Aorta (tissue), 5 donors: Measurements from ENCODE around the gene PROM2. TPM values are rescaled to one million over a fixed set of nuclear protein-coding genes. Genes with fewer than 3 reads are reported as not detected.

Experiments used
- ATAC-seq: fragments of 200-7000 bp; cut with Tn5 transposase; one replicate; pipeline ENCODE4 v1.9.1; 2022; ENCODE audit warnings: moderate library complexity; ENCODE audit not compliant: low FRiP score
- DNase-seq, 2 donors: peaks; one replicate each; pipeline ENCODE4 v3.0.0-alpha.2; 2020
- H3K27ac ChIP-seq, 2 donors: one replicate each; pipeline ENCODE4 v1.5.1; 2013; ENCODE audit warnings: low read length in 2 of 2, mild to moderate bottlenecking in 2 of 2, moderate library complexity in 2 of 2, control low read depth in 1 of 2, inconsistent platforms in 1 of 2, low read depth in 1 of 2
- H3K27me3 ChIP-seq, 2 donors: one replicate each; pipeline ENCODE4 v1.6.1; 2013; ENCODE audit warnings: control low read depth in 1 of 2, low read length in 1 of 2, mild to moderate bottlenecking in 1 of 2, moderate library complexity in 1 of 2; ENCODE audit not compliant: insufficient read depth in 2 of 2, control insufficient read depth in 1 of 2
- H3K36me3 ChIP-seq, 2 donors: one replicate each; pipeline ENCODE4 v1.6.1; 2013; ENCODE audit warnings: control low read depth in 1 of 2, low read length in 1 of 2, mild to moderate bottlenecking in 1 of 2; ENCODE audit not compliant: insufficient read depth in 2 of 2, control insufficient read depth in 1 of 2
- H3K4me1 ChIP-seq, 2 donors: one replicate each; pipeline ENCODE4 v1.6.1; 2013; ENCODE audit warnings: low read length in 2 of 2, control low read depth in 1 of 2, mild to moderate bottlenecking in 1 of 2, moderate library complexity in 1 of 2; ENCODE audit not compliant: insufficient read depth in 2 of 2, control insufficient read depth in 1 of 2
- H3K4me3 ChIP-seq, 2 donors: one replicate each; pipeline ENCODE4 v1.5.1; 2013; ENCODE audit warnings: low read length in 2 of 2, control low read depth in 1 of 2, mild to moderate bottlenecking in 1 of 2
- H3K9me3 ChIP-seq: one replicate; pipeline ENCODE4 v1.6.1; 2013; ENCODE audit warnings: mild to moderate bottlenecking, low read length; ENCODE audit not compliant: control insufficient read depth
- WGBS, 2 donors: extraction: QIAGEN DNeasy Blood & Tissue Kit; methylation state at CpG; one replicate each; pipeline ENCODE4 v1.1.7; 2013; 5-methylcytosine and 5-hydroxymethylcytosine counted together
- intact Hi-C, 2 donors: fragments of 100-400 bp; cut with DNase I; formaldehyde crosslinking; loops; one replicate each; pipeline versions ENCODE4 v1.14.2 to v1.15.0; 2022
- polyA plus RNA-seq, 2 donors: library from polyadenylated mRNA; stranded (reverse); fragments of 200-250 nt; gene quantifications; one replicate each; pipeline ENCODE4 v1.2.3, GENCODE V29; 2013
- total RNA-seq, 2 donors: library from RNA; stranded (reverse); fragmentation: NEBNext Ultra II Directional; extraction: Animal tissue kit (Norgen Biotek cat#: 25700); gene quantifications; one replicate each; pipeline ENCODE4 v1.2.1, GENCODE V29; 2021
- donor health status: healthy with polysubstance abuse.
- donor health status: Bipolar disorder and iron deficiency.
- donor health status: DM: no; HTN: no; CAD: no.
- donor health status: DM: no; HTN: no; CAD: no.
- donor health status: DM: yes; HTN: yes; CAD: no.

Gene PROM2
- total and polyA plus RNA-seq, 4 donors: 1.4 to 2.8 (median 1.4) TPM; not detected in 1

- 65 to 87% methylated on average over 1 of the region's 1 CpG for WGBS, 2 donors
- Histone ChIP-seq H3K27ac (no peak overlapping the region), H3K4me1 (no peaks in the 10 kb centered on the region), H3K9me3 (no peaks in the 10 kb centered on the region), H3K4me3 (no peak overlapping the region), H3K27me3 (no peaks in the 10 kb centered on the region), H3K36me3 (no peaks in the 10 kb centered on the region)
- peak in 1 of 2 donors; percentile 23 for DNase-seq
- intact Hi-C loops: no loop called here
- ATAC-seq: no peak
These were observed 1.5 kb upstream of the PROM2 start for GRCh38 chr2:95272781-95273180.

- intact Hi-C loops: no loop called here
- peak in 1 of 2 donors; percentile 67 for DNase-seq
- 86 to 88% methylated on average over 10 to 11 of the region's 11 CpGs for WGBS, 2 donors
These were observed 521 bp upstream of the PROM2 start for GRCh38 chr2:95273566-95274290.

GRCh38 chr2:95275151-95275515, 884 bp downstream of the PROM2 start:
- H3K9me3 ChIP-seq: no peaks in the 10 kb centered on the region
- no peak overlapping the region for H3K27ac ChIP-seq
- intact Hi-C loops: no loop called here
- H3K4me3 ChIP-seq: no peak overlapping the region
- no peaks in the 10 kb centered on the region for H3K4me1 ChIP-seq
- no peaks in the 10 kb centered on the region for H3K27me3 ChIP-seq
- ATAC-seq (no peak), DNase-seq (peak in 1 of 2 donors; percentile 34)
- WGBS, 2 donors: 93 to 95% methylated on average over 4 of the region's 4 CpGs
- no peaks in the 10 kb centered on the region for H3K36me3 ChIP-seq

More at GRCh38 chr2:95273566-95274290, 521 bp upstream of the PROM2 start:
- H3K4me3 ChIP-seq: no peak overlapping the region
- no peak for ATAC-seq
- H3K27me3 ChIP-seq: no peaks in the 10 kb centered on the region
- H3K4me1 ChIP-seq: no peaks in the 10 kb centered on the region
- H3K27ac ChIP-seq: no peak overlapping the region
- no peaks in the 10 kb centered on the region for H3K9me3 ChIP-seq
- no peaks in the 10 kb centered on the region for H3K36me3 ChIP-seq

- H3K27me3 ChIP-seq: no peaks in the 10 kb centered on the region
- intact Hi-C loops: no loop called here
- H3K9me3 ChIP-seq: no peaks in the 10 kb centered on the region
- DNase-seq (peak in 1 of 2 donors; percentile 69), ATAC-seq (no peak)
- 91 to 92% methylated on average over 26 to 28 of the region's 28 CpGs for WGBS, 2 donors
- H3K27ac ChIP-seq: no peak overlapping the region
- H3K36me3 ChIP-seq: no peaks in the 10 kb centered on the region
- H3K4me1 ChIP-seq: no peaks in the 10 kb centered on the region
- no peak overlapping the region for H3K4me3 ChIP-seq
These were observed 1.5 kb downstream of the PROM2 start for GRCh38 chr2:95275601-95276243.

GRCh38 chr2:95276244-95276887, 2.1 kb downstream of the PROM2 start:
- Histone ChIP-seq H3K27ac (no peak overlapping the region), H3K4me1 (no peaks in the 10 kb centered on the region), H3K4me3 (no peak overlapping the region), H3K27me3 (no peaks in the 10 kb centered on the region), H3K36me3 (no peaks in the 10 kb centered on the region), H3K9me3 (no peaks in the 10 kb centered on the region)
- intact Hi-C loops: no loop called here
- ATAC-seq (no peak), DNase-seq (peak in 1 of 2 donors; percentile 60)
- 88 to 90% methylated on average over 20 to 22 of the region's 22 CpGs for WGBS, 2 donors

- DNase-seq (no peak), ATAC-seq (no peak)
- H3K36me3 ChIP-seq: no peaks in the 10 kb centered on the region
- no peaks in the 10 kb centered on the region for H3K27me3 ChIP-seq
- no peaks in the 10 kb centered on the region for H3K9me3 ChIP-seq
- no peak overlapping the region for H3K4me3 ChIP-seq
- intact Hi-C loops: no loop called here
- H3K27ac ChIP-seq: no peak overlapping the region
- WGBS, 2 donors: 92 to 95% methylated on average over 9 of the region's 9 CpGs
- no peaks in the 10 kb centered on the region for H3K4me1 ChIP-seq
These were observed 2.6 kb downstream of the PROM2 start for GRCh38 chr2:95276888-95277245.

DNA sequence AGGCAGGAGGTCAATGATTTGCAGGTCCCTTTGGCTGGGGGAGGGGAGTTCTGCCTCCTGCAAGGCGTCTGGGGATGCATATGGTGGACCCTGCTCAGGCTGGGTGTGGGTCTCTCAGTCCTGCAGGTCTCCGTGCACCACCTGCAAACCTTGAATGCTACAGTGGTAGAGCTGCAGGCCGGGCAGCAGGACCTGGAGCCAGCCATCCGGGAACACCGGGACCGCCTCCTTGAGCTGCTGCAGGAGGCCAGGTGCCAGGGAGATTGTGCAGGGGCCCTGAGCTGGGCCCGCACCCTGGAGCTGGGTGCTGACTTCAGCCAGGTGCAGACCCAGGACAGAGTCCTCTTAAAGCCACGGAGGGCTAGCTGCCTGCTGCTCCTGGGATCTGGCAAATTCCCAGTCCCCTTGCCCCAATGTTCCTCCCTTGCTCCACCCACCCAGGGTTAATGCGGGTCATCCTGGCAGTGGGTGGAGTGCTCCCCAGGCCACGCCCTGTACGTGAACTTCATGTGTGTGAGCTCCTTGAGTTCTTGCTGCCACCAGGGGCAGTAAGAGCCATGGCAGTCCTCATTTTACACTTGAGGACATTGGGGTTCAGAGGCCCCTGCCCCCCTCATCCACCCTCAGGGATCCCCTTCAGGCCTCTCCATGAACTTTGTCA, 3.1 kb downstream of the PROM2 start:
- Histone ChIP-seq H3K9me3 (no peaks in the 10 kb centered on the region), H3K4me1 (no peaks in the 10 kb centered on the region), H3K27ac (no peak overlapping the region), H3K27me3 (no peaks in the 10 kb centered on the region), H3K4me3 (no peak overlapping the region), H3K36me3 (no peaks in the 10 kb centered on the region)
- intact Hi-C loops: no loop called here
- no peak for ATAC-seq
- 73 to 75% methylated on average over 11 of the region's 11 CpGs for WGBS, 2 donors
- DNase-seq: peak in 1 of 2 donors; percentile 55

GRCh38 chr2:95278051-95278471, 3.8 kb downstream of the PROM2 start:
- no peaks in the 10 kb centered on the region for H3K27me3 ChIP-seq
- 92 to 97% methylated on average over 7 of the region's 7 CpGs for WGBS, 2 donors
- no peak overlapping the region for H3K4me3 ChIP-seq
- H3K36me3 ChIP-seq: no peaks in the 10 kb centered on the region
- H3K4me1 ChIP-seq: no peaks in the 10 kb centered on the region
- no peak overlapping the region for H3K27ac ChIP-seq
- ATAC-seq (no peak), DNase-seq (peak in 1 of 2 donors; percentile 62)
- H3K9me3 ChIP-seq: no peaks in the 10 kb centered on the region
- intact Hi-C loops: no loop called here
